ENCODE data around the gene PKD2L1.

PKD2L1 gene

GRCh38 chr10:100327718-100328009 lies 2.4 kb downstream of the PKD2L1 start:
- DNase-seq (ENCODE audit: low read depth in 1 of 2, low spot score in 1 of 2): no peak
- TF ChIP-seq, protein P1, sequence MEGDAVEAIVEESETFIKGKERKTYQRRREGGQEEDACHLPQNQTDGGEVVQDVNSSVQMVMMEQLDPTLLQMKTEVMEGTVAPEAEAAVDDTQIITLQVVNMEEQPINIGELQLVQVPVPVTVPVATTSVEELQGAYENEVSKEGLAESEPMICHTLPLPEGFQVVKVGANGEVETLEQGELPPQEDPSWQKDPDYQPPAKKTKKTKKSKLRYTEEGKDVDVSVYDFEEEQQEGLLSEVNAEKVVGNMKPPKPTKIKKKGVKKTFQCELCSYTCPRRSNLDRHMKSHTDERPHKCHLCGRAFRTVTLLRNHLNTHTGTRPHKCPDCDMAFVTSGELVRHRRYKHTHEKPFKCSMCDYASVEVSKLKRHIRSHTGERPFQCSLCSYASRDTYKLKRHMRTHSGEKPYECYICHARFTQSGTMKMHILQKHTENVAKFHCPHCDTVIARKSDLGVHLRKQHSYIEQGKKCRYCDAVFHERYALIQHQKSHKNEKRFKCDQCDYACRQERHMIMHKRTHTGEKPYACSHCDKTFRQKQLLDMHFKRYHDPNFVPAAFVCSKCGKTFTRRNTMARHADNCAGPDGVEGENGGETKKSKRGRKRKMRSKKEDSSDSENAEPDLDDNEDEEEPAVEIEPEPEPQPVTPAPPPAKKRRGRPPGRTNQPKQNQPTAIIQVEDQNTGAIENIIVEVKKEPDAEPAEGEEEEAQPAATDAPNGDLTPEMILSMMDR (IDR thresholded peaks at IDR 0.05; ENCODE audit: insufficient read depth, low read length): no peak
- TF ChIP-seq GABPA (IDR thresholded peaks at IDR 0.05; ENCODE audit: low read depth): no peak
- Histone ChIP-seq H3K27me3 (ENCODE audit: insufficient read depth, poor library complexity, severe bottlenecking) (no peaks in the 10 kb centered on the region), H3K27ac (replicated peaks) (peak overlapping the region; percentile 68), H3K4me3 (replicated peaks; ENCODE audit: insufficient read depth, low read length) (no peak overlapping the region)

DNA sequence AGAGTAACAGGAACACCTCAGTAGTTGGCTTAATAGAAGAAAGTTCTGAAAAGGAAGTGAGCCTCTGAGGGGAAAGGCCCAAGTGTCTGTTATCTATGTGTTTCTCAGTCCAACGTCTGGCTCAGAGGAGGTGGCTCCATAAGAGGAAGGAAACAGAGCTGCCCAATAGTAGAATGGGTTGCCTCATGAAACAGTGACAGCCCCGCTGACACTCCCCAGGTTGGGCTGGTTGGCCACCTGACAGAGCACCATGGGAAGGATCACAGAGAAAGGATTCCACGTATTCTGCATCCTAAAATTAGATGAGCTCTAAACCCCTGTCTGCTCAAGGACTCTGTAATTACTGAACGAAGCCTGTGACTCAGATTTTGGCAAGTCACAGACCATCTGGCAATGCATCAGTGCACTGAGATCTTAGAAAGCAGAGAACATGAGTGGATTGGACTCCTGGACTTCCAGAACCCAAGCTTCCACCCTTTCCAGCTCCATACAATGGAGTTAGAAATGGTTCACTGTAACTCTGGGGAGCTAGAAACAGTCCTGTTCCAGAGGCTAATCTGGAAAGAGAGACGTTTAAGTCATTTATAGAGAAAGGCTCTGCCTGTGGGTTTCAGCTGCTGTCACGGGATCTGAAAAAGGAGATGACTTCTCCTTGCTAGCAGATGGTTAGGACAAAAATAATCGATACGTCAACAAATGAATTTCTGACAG lies 2.9 kb downstream of the PKD2L1 start:
- H3K4me3 ChIP-seq (replicated peaks; ENCODE audit: insufficient read depth, low read length): no peak overlapping the region
- peak; percentile 85 for TF ChIP-seq SPI1 (IDR thresholded peaks at IDR 0.05; ENCODE audit: borderline replicate concordance, low read depth)
- no peak for TF ChIP-seq GABPA (IDR thresholded peaks at IDR 0.05; ENCODE audit: low read depth)
- TF ChIP-seq POLR2AphosphoS5 (IDR thresholded peaks at IDR 0.05; ENCODE audit: low read depth): peak; percentile 56
- H3K27me3 ChIP-seq (ENCODE audit: insufficient read depth, poor library complexity, severe bottlenecking): no peaks in the 10 kb centered on the region
- peak; percentile 62 to 94 for DNase-seq (ENCODE audit: low read depth in 1 of 2, low spot score in 1 of 2)
- peak overlapping the region; percentile 68 for H3K27ac ChIP-seq (replicated peaks)

- DNase-seq (ENCODE audit: low read depth in 1 of 2, low spot score in 1 of 2): no peak
- TF ChIP-seq SPI1 (IDR thresholded peaks at IDR 0.05; ENCODE audit: borderline replicate concordance, low read depth) (no peak), REST (IDR thresholded peaks at IDR 0.05; ENCODE audit: insufficient replicate concordance, low read depth) (peak; percentile 96), GABPA (IDR thresholded peaks at IDR 0.05; ENCODE audit: low read depth) (no peak)
- no peak overlapping the region for H3K4me3 ChIP-seq (replicated peaks; ENCODE audit: insufficient read depth, low read length)
- no peaks in the 10 kb centered on the region for H3K27me3 ChIP-seq (ENCODE audit: insufficient read depth, poor library complexity, severe bottlenecking)
- no peak overlapping the region; the same call in 1 of the 2 replicates for H3K27ac ChIP-seq (replicated peaks)
Observed at GRCh38 chr10:100325158-100325557, 4.9 kb downstream of the PKD2L1 start.

DNA sequence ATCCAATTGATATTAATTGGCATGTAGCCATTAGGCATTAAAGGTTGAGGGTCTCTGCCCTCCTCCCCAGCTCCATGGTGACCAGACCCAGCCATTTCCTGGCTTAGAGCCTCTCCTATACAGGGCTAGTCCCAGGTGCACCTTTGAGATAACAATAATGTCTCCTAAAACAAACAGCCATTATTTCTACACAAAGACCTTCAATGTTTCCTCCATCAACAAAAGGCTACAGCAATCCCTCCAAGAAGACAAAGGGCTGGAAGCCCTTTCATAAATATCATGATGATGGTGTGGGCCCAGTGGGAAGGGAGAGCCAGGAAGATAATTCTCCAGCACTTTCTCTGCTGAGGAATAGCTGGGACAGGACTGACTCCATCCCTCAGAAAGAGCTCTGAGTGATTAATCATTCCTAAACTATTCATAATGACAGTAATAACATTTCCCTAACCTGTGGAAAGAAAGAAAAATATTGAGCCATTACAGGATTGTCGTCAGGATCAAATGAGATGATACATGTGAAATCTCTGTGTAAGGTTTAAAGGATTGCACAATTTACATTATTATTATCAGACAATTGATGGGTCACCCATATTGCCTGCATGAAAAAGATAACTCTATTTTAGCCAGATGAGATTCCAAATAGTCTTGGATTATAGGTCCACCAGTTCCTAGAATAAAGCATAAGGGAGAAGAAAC lies 10.2 kb downstream of the PKD2L1 start:
- no peak overlapping the region for H3K27ac ChIP-seq (replicated peaks)

More for the DNA sequence above, 10.2 kb downstream of the PKD2L1 start:
- Histone ChIP-seq H3K27me3 (ENCODE audit: insufficient read depth, poor library complexity, severe bottlenecking) (no peaks in the 10 kb centered on the region), H3K4me3 (replicated peaks; ENCODE audit: insufficient read depth, low read length) (no peak overlapping the region)
- TF ChIP-seq GABPA (IDR thresholded peaks at IDR 0.05; ENCODE audit: low read depth) (no peak), POLR2AphosphoS5 (IDR thresholded peaks at IDR 0.05; ENCODE audit: low read depth) (no peak), REST (IDR thresholded peaks at IDR 0.05; ENCODE audit: insufficient replicate concordance, low read depth) (no peak), SPI1 (IDR thresholded peaks at IDR 0.05; ENCODE audit: borderline replicate concordance, low read depth) (no peak)
- TF ChIP-seq, protein P1 (IDR thresholded peaks at IDR 0.05; ENCODE audit: insufficient read depth, low read length): no peak
- no peak for DNase-seq (ENCODE audit: low read depth in 1 of 2, low spot score in 1 of 2)

Data from HL-60 (cell line).